GM21619 (cell line): ENCODE measurements around the gene SHISAL1.
"Not testable (repeated sequence)": the region's sequence is repeated elsewhere in the genome, so short reads cannot be mapped to it uniquely, and the experiment has no call there.

Source experiments
- ATAC-seq: cut with Tn5 transposase; IDR thresholded peaks from one replicate; pipeline ENCODE4 v1.9.1; 2021; ENCODE audit not compliant: unreplicated experiment

Gene SHISAL1

DNA sequence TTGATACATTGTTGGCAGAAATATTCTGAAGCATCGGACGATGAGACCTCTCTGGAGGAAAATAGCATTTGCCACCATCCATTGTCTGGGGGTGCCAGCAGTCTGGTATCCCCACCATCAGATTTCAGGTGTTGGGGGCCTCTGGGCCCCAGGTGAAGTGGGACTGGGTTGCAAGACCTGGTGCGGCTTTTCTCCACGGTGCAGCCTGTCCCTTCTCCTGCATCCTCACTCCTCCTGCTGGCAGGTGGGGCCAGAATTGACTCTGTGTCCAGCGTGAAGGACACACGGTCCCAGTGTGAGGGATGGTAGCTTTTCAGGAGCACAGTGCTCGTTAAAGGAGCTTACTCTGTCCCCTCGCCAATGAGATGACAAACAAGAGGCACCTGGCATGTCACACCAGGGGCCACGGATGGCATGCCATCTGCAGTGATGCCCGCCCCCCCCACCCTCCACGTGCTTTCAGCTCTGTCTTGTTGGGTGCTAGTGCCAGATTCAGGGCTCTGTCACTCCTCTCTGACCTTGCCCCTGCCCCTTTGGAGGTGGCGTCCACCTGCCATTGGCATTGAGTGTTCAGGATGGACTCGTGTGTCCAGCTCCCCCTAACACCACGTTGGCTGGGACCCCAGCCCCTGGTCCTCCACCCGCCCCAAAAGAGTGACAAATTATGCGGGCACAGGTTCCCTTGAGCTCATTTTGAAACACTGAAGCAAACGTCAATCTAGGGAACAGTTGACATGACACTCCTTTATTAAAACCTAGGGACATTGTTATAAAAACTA lies 69.6 kb downstream of the SHISAL1 start:
- no peak for ATAC-seq

DNA sequence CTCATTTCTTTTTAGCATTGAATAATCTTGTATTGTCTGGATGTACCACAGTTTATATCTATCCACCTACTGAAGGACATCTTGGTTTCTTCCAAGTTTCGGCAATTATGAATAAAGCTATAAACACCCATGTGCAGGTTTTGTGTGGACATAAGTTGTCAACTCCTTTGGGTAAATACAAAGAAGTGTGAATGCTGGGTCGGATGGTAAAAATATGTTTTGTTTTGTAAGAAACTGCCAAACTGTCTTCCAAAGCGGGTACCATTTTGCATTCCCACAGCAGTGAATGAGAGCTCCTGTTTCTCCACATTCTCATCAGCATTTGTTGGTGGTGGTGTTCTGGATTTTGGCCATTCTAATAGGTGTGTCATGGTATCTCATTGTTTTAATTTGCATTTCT lies 71.6 kb downstream of the SHISAL1 start:
- not testable (repeated sequence) for ATAC-seq

DNA sequence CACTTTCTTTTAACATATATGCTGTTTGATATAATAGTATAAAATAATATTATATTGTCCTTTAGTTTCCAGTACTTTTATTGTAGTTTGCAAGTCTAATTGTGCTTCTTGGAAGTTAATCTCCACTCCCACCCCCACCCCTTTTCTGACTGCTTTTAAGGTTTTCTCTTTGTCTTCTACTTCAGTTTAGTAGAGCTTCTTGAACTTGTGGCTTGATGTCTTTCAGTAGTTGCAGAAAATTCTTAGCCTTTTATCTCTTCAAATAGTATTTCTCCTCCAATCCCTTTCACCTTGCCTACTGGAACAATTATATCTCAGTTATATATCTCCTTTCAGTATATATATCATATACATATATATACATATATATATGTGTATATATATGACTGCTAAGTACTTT lies 75.5 kb downstream of the SHISAL1 start:
- ATAC-seq: no peak

DNA sequence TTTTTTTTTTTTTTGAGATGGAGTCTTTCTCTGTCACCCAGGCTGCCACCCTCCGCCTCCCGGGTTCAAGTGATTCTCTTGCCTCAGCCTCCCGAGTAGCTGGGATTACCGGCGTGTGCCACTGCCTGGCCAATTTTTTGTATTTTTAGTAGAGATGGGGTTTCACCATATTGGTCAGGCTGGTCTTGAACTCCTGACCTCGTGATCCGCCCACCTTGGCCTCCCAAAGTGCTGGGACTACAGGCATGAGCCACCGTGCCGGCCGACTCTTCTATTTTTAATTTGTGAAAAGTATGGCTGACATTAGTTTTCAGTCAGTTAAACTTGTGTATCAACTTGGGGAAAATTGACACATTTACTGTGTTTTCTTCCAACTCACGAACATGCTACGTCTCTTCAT lies 78.4 kb downstream of the SHISAL1 start:
- ATAC-seq: not testable (repeated sequence)

DNA sequence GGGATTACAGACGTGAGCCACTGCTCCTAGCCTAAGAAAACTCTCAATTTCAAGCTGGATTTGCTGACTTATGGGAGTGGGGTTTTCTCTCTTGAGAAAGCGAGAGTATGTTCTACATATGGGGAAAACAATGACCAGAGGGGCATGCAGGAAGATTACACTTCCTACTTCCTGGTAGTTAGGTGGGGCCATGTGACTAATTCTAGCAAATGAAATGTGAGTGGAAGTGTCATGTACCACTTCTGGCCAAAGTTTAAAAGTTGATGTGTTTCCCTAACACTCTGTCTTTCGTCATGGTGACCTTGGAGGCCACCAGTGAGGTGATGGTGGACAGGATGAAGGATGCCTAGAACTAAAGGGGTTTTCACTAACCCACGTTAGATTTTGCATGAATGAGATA lies 81.5 kb downstream of the SHISAL1 start:
- no peak for ATAC-seq

DNA sequence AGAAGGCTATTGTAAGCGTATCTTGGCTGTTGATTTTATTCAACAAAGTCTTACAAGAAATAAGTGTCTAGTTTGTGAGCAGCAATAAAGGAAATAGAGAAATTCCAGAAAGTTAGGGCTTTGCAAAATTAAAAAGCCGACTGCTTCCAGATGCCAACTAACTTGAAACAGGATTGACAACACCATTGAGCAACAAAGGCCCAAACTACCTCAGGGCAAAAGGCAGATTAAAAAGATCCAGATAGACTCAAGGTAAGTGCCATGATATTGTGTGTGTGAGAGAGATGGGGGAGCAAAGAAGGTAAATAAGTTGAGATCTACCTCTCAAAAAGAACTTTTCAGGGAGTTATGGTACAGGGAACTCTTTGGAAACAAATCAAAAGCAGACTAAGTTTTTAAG lies 82.9 kb downstream of the SHISAL1 start:
- ATAC-seq: no peak

DNA sequence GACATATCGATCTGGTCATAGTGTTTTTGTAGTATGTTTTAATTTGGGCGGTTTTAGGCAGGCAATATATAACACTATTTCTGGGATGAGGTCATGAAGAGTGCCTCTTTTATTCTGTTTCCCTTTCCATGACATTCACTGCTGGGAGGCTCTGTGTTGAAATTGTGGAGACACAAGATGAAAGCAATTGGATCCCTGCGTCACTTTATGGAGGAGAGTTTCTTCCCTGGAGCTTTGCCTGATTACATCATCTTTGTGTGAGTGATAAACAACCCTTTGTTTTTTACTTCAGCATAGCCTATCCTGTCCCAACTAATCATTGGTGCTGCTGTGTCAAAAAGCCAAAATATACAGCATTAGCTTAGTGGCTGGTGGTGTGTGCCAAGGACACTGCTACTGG lies 83.4 kb downstream of the SHISAL1 start:
- ATAC-seq: no peak

DNA sequence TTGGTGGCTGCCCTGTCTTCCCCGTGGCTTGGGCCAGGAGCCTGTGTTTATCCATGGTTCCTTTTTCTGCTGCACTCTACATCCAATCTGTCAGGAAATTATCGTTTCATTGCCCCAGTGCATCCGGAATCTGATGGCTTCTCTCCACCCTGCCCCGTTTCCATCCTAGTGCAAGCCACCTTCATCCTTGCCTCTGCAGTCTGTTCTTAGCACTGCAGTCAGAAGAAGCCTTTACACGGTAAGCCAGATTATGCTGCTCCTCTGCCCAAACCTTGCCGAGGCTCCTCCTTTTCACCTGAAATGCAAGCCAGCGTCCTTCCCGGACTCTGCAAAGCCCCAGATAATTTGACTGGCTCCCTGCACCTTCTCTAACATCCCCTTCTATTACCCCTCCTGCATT lies 86.9 kb downstream of the SHISAL1 start:
- no peak for ATAC-seq

DNA sequence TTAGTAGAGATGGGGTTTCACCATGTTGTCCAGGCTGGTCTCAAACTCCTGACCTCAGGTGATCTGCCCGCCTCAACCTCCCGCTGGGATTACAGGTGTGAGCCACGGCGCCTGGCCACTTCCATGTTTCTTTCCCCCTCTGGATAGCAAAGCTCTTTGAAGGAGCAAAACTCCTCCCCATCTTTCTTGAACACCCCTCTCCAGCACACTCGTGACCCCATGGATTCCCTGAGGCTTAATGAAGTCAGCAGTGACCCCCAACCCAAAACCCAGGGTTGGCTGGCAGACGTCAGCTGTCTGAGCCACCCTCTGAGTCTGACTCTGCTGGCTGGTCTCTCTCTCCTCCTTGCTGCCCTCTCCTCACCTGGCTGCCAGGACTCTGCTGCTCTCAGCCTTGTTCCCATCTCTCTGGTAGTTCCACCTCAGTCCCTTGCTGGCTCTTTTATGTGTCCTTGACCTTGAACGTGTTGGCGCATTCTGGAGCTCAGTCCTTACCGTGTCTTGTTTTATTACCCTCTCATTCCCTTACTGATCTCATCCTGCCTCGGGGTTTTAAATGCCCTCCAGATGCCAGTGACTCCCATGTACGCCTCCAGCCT lies 87.6 kb downstream of the SHISAL1 start:
- ATAC-seq: no peak

DNA sequence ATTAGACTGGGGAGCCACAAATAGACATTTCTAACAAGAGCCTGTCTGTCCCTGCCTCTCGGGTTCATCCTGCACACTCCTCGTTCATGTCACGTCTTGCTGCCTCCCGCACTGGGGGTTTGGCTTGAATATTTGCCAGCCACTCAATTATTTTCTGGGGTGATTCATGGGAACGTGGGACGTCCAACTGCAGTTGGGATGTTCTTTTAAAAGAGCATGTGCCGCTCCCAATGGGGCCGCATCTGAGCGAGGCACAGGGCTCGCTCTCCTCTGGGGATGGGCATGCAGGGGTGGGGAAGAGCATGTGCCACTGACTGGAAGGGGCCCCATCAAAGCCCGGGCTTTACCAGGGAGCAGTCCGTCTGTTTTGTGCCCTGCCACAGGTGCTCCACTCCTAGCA lies 88.6 kb downstream of the SHISAL1 start:
- no peak for ATAC-seq

DNA sequence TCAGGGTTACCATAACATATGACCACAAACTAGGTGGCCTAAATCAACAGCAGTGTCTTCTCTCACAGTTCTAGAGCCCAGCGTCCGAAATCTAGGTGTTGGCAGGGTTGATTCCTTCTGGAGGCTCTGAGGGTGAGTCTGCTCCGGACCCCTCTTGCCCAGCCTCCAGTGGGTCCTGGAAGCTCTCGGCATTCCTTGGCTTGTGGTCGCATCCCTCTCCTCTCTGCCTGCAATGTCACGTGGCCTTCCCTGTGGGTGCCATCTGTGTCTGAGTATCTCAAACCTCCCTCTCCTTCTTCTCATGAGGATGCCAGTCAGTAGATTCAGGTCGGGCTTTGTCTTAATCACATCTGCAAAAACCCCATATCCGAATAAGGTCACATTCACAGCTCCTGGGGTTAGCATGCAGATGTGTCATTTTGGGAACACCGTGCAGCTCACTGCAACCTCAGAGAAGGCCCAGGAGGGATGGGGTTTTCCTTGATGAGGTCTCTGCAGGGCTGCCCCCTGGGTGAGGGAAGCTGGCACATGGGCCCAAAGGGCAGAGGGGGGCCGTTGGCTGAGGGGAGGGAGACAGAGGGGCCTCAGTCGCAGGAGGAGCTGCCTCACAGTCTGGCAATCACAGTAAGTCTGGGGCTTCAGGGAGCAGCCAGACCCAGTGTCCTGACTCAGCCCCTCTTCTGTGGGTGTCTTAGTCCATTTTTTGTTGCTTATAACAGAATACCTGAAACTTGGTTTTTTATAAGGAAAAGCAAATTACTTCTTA lies 90.9 kb downstream of the SHISAL1 start:
- ATAC-seq: no peak

DNA sequence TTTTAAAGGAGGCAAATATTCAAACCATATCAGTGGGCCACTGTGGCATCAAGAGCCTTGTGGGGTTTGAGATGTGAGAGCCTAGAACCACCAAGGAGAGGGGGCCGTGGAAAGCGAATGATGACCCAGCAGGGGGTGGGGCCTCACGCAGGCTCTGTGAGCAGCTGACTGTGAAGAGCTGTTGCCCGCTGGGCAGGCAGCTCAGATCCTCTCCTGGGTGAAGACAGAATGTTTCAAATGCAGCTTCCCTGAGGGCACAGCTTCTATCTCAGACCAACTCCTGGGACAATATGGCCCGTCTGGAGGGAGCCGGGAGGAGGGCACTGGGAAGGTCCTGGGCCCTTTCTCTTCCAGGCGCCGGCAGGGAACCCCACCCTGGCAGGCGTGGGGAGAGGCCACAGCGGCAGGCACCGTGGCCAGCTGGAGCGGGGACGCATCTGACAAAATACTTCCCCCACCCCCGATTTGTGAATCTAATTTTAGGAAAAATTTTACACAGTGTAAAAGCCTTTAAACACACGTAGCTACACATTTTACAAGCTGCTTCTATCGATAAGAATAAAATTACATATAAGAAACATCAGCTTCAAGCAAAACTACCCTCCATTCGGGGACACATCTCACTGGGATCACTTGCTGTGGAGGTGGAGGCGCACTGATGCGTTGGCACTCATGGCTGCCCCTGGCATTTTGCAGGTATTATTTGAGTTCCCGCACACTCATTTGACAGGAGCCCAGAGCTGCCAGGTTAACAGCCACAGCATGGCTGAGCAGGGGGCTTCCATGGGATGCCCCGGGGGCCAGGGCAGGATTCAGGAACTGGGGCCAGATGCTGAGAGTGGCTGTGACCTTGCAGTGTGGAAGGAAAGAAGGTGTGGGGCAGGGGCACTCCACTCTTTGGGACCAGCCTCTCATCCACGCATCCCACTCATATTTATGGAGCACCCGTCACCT lies 91.7 kb downstream of the SHISAL1 start:
- ATAC-seq: no peak

DNA sequence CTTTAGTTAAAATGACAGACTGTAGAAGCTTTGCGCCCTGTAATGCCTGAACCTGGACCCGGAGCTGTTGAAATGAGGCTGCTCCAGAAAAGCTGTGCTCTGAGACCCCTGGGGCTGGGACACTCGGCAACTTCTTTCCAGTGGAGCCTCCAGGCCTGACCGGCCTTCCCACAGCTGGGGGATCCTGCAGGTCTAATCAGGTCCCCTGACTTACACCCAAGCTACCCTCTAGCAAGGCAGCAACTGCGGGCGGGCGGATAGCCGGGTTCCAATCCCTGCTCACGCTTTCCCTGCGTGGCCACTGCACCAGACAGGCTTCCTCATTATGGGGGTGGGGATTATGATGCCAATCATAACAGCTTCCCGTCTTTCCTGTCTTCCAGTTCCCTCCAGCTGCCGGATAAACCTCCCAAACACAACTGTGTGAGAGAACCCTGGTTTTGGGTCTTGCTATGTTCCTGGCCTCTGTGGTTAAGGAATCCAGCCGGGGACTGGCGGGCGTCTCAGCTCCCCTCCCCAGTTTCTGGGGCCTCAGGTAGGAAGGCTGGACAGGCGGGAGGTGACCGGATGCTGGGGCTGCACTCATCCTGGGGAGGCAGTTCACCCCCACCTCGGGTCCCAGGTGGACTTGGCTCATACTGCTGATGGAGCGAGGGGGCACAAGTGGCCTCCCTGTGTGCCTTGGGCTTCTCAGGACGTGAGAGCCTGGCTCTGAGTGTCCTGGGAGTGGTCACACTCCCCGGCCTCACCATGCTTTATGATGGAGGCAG lies 93.5 kb downstream of the SHISAL1 start:
- no peak for ATAC-seq

DNA sequence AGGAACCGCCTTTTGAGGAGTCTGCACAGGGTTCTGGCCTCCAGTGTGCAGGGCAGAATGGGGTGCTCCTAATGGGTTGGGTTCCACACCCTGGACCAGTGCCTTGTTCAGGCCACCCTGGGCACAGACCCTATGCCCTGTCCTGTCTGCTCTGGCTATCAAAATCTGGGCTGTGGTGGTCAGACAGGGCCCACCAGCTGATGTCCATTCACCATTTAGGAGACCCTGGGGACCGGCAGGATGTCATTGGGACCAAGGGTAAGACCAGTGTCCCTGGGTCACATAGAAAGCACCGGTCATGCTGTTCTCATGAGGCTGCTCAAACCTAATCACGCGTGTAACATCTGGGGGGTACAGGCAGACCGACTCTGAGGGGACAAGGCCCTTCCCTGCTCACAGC lies 94.7 kb downstream of the SHISAL1 start:
- ATAC-seq: no peak

DNA sequence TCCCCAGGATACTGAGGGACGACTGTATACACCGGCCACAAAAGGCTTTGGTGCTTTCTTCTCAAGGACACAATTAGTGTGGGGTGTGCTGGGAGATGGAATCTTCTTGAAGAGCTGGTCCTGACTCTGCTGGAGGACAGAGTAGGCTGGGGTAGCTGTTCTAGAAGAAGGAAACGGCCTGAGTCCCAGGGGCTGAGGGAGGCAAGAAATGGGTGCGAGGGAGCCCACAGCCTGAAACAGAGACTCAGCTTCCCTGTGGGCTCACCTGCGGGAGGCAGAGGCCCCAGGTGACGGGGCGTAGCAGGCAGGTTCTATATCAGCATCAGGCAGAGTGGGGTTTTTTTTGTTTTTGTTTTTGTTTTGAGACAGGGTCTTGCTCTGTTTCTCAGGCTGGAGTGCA lies 95.4 kb downstream of the SHISAL1 start:
- no peak for ATAC-seq

DNA sequence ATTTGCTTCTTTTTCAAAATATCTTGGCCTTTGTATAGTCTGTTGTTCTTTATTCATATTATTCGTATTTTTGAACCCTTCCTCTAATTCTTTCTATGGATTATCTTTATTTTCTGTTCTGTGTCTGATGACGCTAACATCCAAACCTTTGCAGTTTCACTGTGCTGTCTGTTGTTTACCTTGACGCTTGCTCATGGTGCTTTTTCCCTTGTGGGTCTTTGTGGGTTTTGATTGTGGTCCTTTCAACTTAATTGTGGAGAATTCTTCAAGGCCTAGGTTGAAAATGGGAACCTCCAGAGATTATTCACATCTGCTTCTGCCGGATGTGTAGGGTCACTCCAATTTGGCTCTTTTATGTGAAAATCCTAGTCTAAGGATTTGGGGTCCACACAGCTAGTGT lies 97.5 kb downstream of the SHISAL1 start:
- no peak for ATAC-seq

DNA sequence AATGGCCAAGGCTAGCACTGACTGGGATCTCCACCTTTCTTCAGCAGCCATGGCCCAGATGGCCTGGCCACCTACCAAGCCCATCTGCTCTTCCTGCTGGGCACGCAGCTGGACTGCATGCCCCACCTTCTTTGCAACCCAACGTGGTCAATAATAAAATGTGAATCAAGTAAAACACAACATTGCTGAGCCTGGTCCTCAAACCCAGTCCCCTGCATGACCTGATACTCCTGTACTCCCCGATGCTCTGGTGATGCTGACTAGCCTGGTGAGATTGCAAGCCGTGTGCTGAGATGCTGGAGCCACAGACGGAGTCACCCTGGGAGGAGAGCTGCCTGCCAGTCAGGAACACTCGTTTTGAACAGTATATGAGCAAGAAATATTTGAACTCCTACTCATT lies 98.0 kb downstream of the SHISAL1 start:
- ATAC-seq: no peak

DNA sequence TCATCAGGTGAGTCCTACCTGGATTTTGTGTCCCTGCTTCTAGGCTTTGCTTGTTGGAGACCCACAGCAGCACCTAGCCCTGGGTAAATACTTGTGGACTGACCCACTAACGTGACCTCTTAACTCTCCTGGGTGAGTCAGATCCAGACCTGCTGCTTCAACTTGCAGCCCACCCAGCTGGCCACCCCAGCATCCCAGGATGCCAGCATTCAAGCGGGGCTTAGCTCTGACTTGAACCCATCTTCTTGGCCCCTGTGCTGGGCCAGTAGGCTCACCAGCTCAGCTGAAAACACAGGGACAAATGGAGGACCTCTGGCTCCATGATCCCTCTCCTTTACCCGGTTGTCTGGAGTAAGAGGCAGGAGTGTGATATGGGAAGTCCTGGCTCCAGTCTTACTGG lies 98.6 kb downstream of the SHISAL1 start:
- no peak for ATAC-seq

DNA sequence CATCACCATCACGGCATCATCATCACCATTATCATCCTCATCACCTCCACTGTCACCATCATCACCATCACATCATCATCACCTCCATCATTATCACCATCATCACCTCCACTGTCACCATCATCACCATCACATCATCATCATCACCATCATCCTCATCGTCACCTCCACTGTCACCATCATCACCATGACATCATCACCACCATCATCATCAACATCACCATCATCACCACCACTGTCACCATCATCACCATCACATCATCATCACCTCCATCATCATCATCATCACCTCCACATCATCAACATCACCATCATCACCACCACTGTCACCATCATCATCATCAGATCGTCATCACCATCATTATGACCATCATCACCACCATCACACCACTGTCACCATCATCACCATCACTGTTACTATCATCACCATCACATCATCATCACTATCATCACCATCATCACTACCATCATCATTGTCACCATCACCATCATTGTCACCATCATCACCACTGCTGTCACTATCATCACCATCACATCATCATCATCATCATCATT lies 99.2 kb downstream of the SHISAL1 start:
- no peak for ATAC-seq

DNA sequence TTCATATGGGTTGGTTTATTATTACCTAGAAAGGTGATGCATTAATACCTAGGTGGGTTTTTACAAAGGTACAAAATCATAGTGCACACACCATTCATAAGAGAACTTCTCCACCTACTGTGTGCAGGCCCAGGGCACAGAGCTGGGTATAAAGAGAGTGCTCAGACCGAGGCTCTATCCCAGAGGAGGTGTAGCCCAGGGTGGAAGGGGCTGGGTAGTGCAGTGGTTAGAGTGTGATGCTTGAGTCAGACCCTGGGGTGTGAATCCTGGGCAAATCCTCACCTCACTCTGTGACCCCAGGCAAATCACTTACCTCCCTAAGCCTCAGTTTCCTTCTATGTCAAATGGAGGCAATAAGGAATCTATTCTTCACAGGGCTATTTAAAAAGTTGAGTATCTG lies 99.8 kb downstream of the SHISAL1 start:
- ATAC-seq: no peak
